HG02938 (cell line): Measurements from ENCODE around the gene UPP2.

Source experiments
- ATAC-seq: cut with Tn5 transposase; IDR thresholded peaks from one replicate; pipeline ENCODE4 v1.9.1; 2021; ENCODE audit warnings: mild to moderate bottlenecking, moderate library complexity; ENCODE audit not compliant: unreplicated experiment

UPP2 gene

GRCh38 chr2:158103411-158104012 lies 1.8 kb downstream of the UPP2 start:
- no peak for ATAC-seq

- no peak for ATAC-seq
Measured at GRCh38 chr2:158104903-158105302, 3.2 kb downstream of the UPP2 start.

GRCh38 chr2:158112992-158113391 lies 11.3 kb downstream of the UPP2 start:
- ATAC-seq, result no peak

GRCh38 chr2:158113741-158114295 lies 12.1 kb downstream of the UPP2 start:
- ATAC-seq, result no peak

- ATAC-seq, result no peak
Measured at GRCh38 chr2:158114516-158114915, 12.8 kb downstream of the UPP2 start.

- no peak for ATAC-seq
Measured at GRCh38 chr2:158115202-158115767, 13.6 kb downstream of the UPP2 start.

- ATAC-seq, result no peak
Measured at GRCh38 chr2:158116936-158117335, 15.3 kb downstream of the UPP2 start.

GRCh38 chr2:158120102-158120501 lies 18.4 kb downstream of the UPP2 start:
- ATAC-seq, result no peak

- no peak for ATAC-seq
Measured at GRCh38 chr2:158120664-158121641, 19.3 kb downstream of the UPP2 start.

- no peak for ATAC-seq
Measured at GRCh38 chr2:158124896-158125295, 23.2 kb downstream of the UPP2 start.

GRCh38 chr2:158125756-158126498 lies 24.3 kb downstream of the UPP2 start:
- no peak for ATAC-seq

- ATAC-seq, result no peak
Measured at GRCh38 chr2:158127380-158127804, 25.7 kb downstream of the UPP2 start.

GRCh38 chr2:158128168-158128973 lies 26.7 kb downstream of the UPP2 start:
- no peak for ATAC-seq

GRCh38 chr2:158129037-158129436 lies 27.4 kb downstream of the UPP2 start:
- ATAC-seq, result no peak

GRCh38 chr2:158130832-158131473 lies 29.3 kb downstream of the UPP2 start:
- no peak for ATAC-seq

GRCh38 chr2:158131483-158131912 lies 29.8 kb downstream of the UPP2 start:
- ATAC-seq, result no peak

GRCh38 chr2:158131919-158132566 lies 30.4 kb downstream of the UPP2 start:
- ATAC-seq, result no peak

- no peak for ATAC-seq
Measured at GRCh38 chr2:158134055-158134454, 32.4 kb downstream of the UPP2 start.

- no peak for ATAC-seq
Measured at GRCh38 chr2:158134655-158135054, 33.0 kb downstream of the UPP2 start.
